Epithelial cell of esophagus (primary cell): ENCODE results near the gene PTPRR.

Source experiments
- DNase-seq: peaks from one replicate; pipeline ENCODE4 v3.0.0; 2010; ENCODE audit warnings: low read depth
- H3K4me3 ChIP-seq: 2 replicates; pipeline ENCODE4 v1.5.1; 2011; ENCODE audit warnings: mild to moderate bottlenecking, low read length, control low read depth
- TF ChIP-seq, protein P1 (sequence below): IDR thresholded peaks from 2 replicates; pipeline ENCODE4 v1.5.1; 2011; ENCODE audit warnings: low read depth, mild to moderate bottlenecking, low read length, control low read depth, inconsistent platforms; ENCODE audit not compliant: insufficient read depth; ENCODE audit errors: missing control alignments

The PTPRR gene

GRCh38 chr12:70732287-70732686, 188.3 kb downstream of the PTPRR start:
- TF ChIP-seq, protein P1, sequence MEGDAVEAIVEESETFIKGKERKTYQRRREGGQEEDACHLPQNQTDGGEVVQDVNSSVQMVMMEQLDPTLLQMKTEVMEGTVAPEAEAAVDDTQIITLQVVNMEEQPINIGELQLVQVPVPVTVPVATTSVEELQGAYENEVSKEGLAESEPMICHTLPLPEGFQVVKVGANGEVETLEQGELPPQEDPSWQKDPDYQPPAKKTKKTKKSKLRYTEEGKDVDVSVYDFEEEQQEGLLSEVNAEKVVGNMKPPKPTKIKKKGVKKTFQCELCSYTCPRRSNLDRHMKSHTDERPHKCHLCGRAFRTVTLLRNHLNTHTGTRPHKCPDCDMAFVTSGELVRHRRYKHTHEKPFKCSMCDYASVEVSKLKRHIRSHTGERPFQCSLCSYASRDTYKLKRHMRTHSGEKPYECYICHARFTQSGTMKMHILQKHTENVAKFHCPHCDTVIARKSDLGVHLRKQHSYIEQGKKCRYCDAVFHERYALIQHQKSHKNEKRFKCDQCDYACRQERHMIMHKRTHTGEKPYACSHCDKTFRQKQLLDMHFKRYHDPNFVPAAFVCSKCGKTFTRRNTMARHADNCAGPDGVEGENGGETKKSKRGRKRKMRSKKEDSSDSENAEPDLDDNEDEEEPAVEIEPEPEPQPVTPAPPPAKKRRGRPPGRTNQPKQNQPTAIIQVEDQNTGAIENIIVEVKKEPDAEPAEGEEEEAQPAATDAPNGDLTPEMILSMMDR: no peak
- DNase-seq: no peak

DNA sequence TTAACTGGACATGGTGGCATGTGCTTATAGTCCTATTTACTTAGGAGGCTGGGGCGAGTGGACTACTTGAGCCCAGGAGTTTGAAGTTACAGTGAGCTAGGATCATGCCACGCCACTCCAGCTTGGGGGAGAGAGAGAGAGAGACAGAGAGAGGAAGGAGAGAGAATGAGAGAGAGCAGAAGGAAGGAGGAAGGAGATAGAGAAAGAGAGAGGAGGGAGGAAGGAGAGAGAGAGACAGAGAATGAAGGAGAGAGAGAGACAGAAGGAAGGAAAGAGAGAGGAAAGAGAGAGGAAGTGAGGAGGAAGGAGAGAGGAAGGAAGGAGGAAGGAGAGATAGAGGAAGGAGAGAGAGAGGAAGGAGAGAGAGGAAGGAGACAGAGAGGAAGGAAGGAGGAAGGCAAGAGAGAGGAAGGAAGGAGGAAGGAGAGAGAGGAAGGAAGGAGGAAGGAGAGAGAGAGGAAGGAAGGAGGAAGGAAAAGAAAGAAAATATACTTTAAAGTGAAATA, 189.8 kb downstream of the PTPRR start:
- DNase-seq: no peak
- no peak overlapping the region for H3K4me3 ChIP-seq
- TF ChIP-seq, protein P1: no peak

More at GRCh38 chr12:70732287-70732686, 188.3 kb downstream of the PTPRR start:
- no peak overlapping the region for H3K4me3 ChIP-seq

DNA sequence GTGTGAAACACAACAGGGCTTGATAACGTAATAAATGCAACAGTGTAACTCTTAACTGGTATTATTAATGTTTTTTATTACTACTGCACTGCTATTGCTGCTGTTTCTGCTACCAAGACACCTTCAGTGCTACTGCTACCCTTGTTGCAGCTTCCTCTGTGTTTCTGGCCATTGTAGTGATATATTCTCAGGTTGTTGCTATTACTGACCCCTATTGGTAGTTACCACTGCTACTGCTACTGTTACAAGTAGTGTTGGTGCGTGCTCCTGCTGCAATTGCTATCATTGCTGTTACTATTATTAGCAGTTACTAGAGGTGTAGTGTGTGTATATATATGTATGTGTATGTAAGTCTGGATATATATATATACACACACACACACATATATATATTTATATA, 196.1 kb downstream of the PTPRR start:
- TF ChIP-seq, protein P1: peak; percentile 24
- DNase-seq: peak; percentile 36

GRCh38 chr12:70722584-70723343, 197.8 kb downstream of the PTPRR start:
- TF ChIP-seq, protein P1: no peak
- no peak for DNase-seq
- H3K4me3 ChIP-seq: no peak overlapping the region

More for the DNA sequence above, 196.1 kb downstream of the PTPRR start:
- H3K4me3 ChIP-seq: no peak overlapping the region

DNA sequence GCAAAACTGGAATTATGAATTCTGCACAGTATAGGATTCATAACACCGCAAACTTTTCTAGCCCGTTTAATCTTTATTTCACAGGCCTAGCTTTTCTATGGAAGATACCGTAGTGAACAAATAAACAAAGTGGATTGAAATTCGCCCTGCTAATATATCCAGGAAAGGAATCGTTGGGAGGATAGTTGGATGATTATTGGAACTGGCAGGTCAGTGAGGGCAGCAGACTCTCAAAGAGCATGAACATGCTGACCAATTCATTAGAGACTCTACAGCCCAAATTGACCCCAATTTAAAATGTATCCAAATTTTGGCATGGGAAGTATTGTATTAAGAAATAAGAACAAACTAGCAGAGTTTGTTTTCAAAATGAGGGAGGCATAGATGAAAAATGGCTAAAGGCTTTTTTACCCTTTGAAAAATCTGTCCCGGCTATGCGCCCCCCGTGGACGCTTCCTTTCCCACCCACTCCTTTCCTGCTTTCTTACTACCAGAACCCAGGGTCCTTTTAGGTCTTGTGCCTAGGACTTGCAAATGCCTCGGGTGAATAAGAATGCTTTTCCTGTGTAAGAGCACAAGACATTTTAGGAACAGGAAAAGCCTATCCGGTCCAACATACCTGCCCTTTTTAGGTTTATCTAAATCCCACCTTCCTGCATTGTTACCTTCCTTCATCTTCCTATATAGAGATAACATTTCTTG, 198.7 kb downstream of the PTPRR start:
- TF ChIP-seq, protein P1: no peak
- no peak for DNase-seq
- no peak overlapping the region for H3K4me3 ChIP-seq

DNA sequence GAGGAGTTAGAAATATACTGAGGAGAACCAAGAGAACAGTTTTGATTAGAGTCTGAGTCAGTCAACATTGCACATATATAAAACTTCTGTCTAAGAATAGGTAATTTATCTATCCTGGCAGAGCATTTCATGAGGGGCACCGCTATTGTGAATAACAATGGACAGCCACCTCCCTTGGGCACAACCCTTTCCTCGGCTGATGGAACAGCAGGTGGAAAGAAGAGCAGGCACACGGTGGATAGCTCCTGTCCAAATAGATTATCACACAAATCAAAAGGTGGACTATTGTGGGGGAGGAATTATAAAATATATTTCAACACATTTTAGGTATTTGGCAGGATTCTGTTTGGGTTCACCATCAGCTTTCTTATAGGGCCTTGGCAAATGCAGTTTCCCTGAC, 199.3 kb downstream of the PTPRR start:
- TF ChIP-seq, protein P1: no peak
- no peak overlapping the region for H3K4me3 ChIP-seq
- no peak for DNase-seq
